IPS-NIHi7 (cell line): ENCODE measurements around the gene CHMP3.
"Not testable (repeated sequence)": the region's sequence is repeated elsewhere in the genome, so short reads cannot be mapped to it uniquely, and the experiment has no call there.

Experiments
- DNase-seq: peaks from one replicate; pipeline ENCODE4 v3.0.0; 2012; ENCODE audit warnings: mixed read lengths; ENCODE audit errors: extremely low spot score

Gene CHMP3

GRCh38 chr2:86512034-86512433, 51.2 kb downstream of the CHMP3 start:
- no peak for DNase-seq

- no peak for DNase-seq
Observed at GRCh38 chr2:86510436-86510933, 52.8 kb downstream of the CHMP3 start.

GRCh38 chr2:86507600-86507999, 55.6 kb downstream of the CHMP3 start:
- no peak for DNase-seq

- DNase-seq = no peak
Observed at GRCh38 chr2:86500325-86501083, 62.7 kb downstream of the CHMP3 start.

- DNase-seq = no peak
Observed at GRCh38 chr2:86499326-86499725, 63.9 kb downstream of the CHMP3 start.

GRCh38 chr2:86498468-86499260, 64.6 kb downstream of the CHMP3 start:
- no peak for DNase-seq

- not testable (repeated sequence) for DNase-seq
Observed at GRCh38 chr2:86496391-86496790, 66.9 kb downstream of the CHMP3 start.

- DNase-seq = no peak
Observed at GRCh38 chr2:86492048-86492453, 71.2 kb downstream of the CHMP3 start.

GRCh38 chr2:86491088-86491487, 72.2 kb downstream of the CHMP3 start:
- DNase-seq = no peak

- no peak for DNase-seq
Observed at GRCh38 chr2:86490245-86490644, 73.0 kb downstream of the CHMP3 start.

GRCh38 chr2:86489542-86489941, 73.7 kb downstream of the CHMP3 start:
- DNase-seq = no peak

GRCh38 chr2:86488561-86489250, 74.5 kb downstream of the CHMP3 start:
- no peak for DNase-seq

- no peak for DNase-seq
Observed at GRCh38 chr2:86487062-86487461, 76.2 kb downstream of the CHMP3 start.

- DNase-seq = no peak
Observed at GRCh38 chr2:86485802-86486201, 77.4 kb downstream of the CHMP3 start.

GRCh38 chr2:86485103-86485502, 78.1 kb downstream of the CHMP3 start:
- DNase-seq = no peak

- no peak for DNase-seq
Observed at GRCh38 chr2:86484385-86484784, 78.9 kb downstream of the CHMP3 start.

GRCh38 chr2:86482034-86482433, 81.2 kb downstream of the CHMP3 start:
- no peak for DNase-seq

- no peak for DNase-seq
Observed at GRCh38 chr2:86480105-86480504, 83.1 kb downstream of the CHMP3 start.

GRCh38 chr2:86477349-86477748, 85.9 kb downstream of the CHMP3 start:
- no peak for DNase-seq

GRCh38 chr2:86476918-86477317, 86.3 kb downstream of the CHMP3 start:
- no peak for DNase-seq

GRCh38 chr2:86476092-86476491, 87.2 kb downstream of the CHMP3 start:
- no peak for DNase-seq

- no peak for DNase-seq
Observed at GRCh38 chr2:86471637-86472036, 91.6 kb downstream of the CHMP3 start.
